Amygdala (tissue), 56 donors: Measurements from ENCODE around the gene NPC1L1.
"Not testable (repeated sequence)": the region's sequence is repeated elsewhere in the genome, so short reads cannot be mapped to it uniquely, and the experiment has no call there.

Experiments used
- DNase-seq, 56 donors: peaks; one replicate each; lab custom pipeline; 2025; lab: John Stamatoyannopoulos, UW

Gene NPC1L1

DNA sequence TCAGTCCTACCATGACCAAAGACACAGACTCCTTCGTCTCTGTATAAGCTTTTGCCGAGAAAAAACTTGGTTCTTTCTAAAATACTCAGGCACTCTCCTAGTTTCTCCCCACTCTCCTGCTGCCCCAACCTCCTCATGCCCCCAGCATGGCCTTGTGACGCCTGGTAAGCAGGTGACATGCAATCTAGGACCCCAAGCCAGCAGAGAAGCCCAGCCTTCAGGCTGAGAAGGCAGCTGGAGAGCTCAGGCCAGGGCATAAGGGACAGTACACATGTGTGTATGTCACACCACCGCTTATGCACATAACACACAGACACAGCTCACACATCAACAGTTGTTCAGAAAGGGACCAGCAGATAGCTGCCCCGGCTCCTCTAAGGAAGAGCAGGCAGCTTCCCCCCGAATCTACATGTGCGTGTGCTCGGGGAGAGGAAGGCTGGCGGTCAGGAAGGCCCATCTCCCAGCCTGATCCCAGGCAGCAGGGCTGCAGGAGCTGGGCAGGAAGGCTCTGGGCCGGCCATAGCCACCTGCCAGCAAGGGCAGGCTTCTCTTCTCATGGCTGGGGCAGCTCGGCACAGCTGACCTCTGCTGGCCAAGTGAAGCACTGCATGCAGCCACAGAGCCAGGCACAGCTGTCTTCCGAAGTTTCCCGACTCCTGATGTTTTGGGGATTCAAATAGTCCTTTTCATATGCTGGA is 24.1 kb upstream of the NPC1L1 start:
- DNase-seq = peak in 48 of 56 donors; percentile 6 to 75 (median 34)

DNA sequence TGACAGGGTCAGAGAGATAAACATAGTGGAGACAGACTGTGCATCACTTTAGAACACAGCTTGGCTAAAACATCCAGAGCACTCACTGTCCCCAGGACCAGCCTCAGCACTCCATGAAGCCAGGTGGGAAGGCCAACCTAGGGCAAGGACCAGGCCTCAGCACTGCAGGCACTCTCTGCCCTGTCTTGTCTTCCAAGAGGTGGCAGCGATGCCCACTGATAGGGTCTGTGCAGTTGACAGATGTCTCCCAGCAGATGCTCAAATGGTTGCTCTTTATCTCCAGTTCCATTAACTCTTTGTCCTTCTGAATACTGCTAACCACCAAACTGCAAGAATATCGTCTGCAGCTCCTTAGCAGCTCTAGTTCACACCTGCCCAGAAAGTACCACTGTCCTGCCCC is 23.5 kb upstream of the NPC1L1 start:
- no peak for DNase-seq

DNA sequence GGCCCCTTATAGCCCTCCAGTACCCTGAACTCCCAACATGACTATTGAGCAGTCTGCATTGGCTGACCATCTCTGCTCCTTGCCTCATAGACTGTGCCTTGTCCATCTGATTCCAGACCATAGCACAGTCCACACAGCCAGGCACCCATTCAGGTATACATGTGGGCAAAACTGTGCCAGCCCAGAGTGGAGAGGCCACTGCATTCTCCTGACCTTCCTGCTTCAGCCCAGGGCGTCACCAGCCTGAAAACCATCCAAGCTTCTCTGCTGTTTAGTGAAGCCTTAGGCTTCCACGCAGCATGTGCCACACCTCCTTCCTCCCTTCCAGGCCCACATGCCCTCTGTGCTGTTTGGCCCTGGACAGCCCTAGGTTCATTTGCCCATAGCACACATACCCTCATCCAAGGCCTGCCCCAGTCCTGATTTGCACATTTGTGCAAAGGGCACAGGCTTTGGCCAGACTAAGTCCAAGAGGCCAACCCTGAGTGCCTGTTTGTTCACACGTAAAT is 22.1 kb upstream of the NPC1L1 start:
- no peak for DNase-seq

DNA sequence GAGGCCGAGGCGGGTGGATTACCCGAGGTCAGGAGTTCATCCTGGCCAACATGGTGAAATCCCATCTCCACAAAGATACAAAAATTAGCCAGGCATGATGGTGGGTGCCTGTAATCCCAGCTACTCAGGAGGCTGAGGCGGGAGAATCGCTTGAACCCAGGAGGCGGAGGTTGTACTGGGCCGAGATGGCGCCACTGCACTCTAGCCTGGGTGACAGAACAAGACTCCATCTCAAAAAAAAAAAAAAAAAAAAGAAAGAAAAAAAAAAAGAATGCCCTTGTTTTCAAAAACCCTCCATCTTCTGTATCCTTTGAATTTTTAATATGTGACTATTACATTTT is 21.5 kb upstream of the NPC1L1 start:
- DNase-seq = not testable (repeated sequence)

DNA sequence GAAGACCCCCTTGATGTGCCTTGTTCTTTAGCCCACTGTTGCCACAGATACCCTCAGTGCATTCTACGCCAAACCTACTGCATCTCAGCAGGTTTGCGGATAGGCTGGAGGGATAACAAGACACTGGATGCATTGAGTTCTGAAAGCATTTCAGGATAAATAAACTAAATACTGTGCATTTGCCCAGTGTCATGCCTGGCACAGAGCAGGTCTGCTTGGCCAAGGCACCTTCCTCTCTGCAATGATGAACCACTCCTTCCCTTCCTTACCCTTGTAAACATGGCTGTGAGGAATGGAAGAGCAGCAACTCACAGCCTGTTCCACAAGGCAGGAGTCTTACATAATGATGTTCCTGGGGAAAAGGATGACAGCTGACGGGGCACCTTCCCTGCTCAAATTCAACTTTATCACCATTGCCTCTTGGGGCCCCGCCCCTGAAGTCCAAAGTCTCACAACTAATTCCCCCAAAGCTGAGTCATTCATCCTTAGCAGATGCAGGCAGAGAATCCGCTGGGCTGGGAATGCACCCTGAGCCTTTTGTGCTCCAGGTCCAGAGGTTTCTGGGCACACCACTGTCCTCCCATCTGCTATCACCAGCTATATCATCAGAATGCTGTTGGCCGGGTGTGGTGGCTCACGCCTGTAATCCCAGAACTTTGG is 21.0 kb upstream of the NPC1L1 start:
- DNase-seq = no peak

DNA sequence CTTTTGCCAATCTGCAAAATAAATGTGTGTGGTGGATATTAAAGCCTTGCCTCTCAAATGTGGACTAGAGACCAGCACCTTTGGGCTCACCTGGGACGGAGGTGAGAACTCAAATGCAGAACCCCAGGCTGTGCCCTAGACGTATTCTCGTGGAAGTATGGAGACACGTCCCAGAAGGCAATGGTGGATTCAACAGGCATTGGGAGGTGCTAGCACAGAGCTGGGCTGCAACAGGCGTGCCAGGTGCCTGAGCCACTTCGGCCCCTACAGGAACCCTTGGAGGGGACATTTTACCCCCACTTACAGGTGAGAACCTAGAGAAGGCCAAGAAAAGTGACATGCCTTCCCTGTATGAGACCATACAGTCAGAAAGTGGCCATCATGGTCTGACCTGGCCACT is 20.4 kb upstream of the NPC1L1 start:
- DNase-seq = no peak

DNA sequence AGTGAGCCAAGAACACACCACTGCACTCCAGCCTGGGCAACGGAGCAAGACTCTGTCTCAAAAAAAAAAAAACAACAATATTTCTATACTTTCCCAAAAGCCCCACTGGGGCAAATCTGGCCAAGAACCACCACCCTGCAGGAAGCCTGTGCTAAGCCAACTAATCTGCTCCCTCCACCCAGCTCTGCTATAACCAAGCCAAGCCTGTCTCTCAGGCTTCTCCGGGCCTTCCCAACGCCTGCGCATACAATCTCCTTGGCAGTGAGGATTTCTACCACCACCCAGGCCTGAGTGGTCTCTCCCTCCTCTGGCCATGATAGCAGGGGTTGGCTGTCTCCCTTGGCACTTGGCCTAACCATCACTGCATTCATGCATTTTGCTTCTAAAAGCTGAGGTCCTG is 18.4 kb upstream of the NPC1L1 start:
- DNase-seq = no peak

DNA sequence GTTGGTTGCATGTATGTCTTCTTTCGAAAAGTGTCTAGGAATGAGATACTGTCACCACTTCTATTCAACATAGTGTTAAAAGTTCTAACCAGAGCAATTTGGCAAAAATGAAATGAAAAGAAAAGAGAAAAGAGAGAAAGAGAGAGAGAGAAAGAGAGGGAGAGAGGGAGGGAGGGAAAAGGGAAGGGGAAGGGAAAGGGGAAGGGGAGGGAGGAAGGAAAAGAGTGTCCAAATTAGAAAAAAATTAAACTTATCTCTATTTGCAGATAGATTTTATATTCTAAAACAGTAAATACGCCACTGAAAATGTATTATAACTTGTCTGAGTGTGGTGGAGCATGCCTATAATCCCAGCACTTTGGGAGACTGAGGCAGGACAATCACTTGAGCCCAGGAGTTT is 16.4 kb upstream of the NPC1L1 start:
- no peak for DNase-seq

DNA sequence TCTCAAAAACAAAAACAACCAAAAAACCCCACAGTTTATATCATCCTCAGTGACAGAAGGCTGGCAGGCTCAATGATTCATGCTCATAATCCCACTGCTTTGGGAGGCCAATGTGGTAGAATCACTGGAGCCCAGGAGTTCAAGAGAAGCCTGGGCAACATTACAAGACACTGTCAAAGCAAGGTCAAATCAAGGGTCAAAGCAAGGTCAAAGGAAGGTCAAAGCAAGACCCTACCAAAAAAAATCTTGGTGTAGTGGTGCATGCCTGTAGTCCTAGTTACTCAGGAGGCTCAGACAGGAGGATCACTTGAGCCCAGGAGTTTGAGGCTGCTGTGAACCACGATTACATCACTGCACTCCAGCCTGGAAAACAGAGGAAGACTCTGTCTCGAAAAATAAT is 14.2 kb upstream of the NPC1L1 start:
- no peak for DNase-seq

DNA sequence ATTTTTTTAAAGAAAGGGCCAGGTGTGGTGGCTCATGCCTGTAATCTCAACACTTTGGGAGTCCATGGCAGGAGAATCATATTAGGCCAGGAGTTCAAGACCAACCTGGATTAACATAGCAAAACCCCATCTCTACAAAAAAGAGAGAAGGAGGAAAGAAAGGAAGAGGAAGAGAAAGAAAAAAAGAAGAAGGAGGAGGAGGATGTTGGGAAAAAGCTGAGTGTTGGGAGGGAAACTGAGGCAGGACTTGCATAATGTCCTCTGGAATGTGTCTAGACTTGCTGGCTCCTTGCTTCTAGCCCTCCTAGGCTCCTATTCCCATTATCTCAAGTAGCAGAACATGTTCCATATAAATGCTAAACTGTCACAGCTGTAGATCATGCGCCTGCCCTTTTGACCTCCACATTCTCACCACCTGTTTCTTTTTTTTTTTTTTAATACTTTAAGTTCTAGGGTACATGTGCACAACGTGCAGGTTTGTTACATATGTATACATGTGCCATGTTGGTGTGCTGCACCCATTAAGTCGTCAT is 11.4 kb upstream of the NPC1L1 start:
- DNase-seq = not testable (repeated sequence)

DNA sequence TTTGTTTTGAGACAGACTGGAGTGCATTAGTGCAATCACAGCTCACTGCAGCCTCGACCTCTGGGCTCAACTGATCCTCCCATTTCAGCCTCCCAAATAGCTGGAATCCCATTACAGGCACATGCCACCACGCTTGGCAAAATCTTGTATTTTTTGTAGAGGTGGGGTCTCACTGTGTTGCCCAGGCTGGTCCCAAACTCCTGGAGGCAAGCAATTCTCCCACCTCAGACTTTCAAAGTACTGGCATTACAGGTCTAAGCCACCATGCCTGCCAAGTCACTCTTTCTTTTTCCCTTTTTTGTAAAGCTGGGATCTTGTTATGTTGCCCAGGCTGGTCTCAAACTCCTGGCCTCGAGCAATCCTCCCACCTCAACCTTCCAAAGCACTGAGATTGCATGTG is 8.3 kb upstream of the NPC1L1 start:
- no peak for DNase-seq

DNA sequence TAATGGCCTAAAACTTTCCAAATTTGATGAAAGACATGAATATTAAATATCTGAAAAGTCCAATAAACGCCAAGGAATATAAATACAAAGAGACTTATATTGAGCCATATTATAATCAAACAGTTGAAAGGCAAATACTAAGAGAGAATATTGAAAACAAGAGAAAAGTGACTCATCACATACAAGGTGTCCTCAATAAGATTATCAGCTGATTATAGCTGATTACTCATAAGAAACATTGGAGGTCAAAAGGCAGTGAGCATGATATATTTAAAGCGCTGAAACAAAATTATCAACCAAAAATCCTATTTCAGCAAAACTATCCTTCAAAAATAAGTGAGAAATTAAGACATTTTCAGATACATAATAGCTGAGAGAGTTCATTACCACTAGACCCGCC is 7.8 kb upstream of the NPC1L1 start:
- DNase-seq = no peak

DNA sequence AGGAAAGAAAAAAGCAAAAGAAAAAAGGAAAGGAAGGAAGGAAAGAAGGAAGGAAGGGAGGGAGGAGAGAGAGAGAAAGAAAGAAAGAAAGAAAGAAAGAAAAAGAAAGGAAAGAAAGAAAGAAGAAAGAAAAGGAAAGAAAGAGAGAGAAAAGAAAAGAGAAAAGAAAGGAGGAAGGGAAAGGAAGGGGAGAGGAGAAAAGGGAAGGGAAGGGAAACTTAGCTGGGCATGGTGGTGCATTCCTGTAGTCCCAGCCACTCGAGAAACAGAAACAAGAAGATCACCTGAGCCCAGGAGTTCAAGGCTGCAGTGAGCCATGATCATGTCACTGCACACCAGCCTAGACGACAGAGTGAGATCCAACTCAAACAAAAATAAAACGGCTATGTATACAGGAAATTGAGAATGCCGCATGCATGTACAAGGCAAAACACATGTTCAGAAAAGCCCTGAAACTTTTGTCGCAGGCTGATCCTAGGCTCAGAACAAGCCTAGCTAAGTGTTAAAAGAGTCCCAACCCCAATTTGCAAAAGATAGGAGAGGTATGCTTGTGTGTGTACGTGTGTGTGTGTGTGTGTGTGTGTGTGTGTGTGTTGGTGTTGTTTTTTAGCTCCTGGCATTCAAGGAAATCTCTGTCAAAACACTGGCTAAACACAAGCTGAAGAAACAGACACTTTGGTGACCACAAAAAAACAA is 6.6 kb upstream of the NPC1L1 start:
- DNase-seq = no peak

DNA sequence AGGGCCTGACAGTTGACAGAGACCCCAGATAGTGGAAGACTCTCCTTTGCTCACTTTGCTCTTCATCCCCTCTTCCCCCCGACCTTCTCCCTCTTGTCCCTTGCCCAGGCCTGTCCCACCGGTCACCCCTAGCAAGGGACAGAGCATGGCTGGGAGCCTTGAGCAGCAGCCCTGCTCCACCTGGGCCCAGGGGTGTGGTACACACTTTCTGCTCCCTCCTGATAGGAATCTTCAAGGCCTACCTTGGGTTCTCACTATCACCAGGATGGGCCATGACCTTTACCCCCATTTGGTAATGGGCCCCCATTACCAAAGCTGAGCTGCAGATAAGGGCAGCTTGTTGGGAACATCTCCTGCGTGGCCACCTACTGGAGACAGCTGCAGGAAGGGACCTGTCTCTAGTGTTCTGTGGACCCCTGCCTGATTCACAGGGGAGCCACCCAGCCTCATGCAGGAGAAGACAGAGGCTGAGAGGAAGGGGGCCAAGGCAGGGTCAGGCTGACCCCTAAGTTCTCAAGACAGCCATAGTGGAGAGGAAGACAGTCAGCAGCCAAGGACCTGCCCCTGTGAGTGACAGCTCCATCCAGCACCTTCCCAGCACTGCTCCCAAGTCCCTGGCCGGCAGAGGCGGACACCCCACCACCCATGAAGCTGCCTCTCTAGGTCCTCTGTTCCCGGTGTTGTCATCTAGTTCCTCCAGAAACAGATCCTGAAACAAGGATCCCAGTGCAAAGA is 913 bp upstream of the NPC1L1 start:
- DNase-seq = no peak

DNA sequence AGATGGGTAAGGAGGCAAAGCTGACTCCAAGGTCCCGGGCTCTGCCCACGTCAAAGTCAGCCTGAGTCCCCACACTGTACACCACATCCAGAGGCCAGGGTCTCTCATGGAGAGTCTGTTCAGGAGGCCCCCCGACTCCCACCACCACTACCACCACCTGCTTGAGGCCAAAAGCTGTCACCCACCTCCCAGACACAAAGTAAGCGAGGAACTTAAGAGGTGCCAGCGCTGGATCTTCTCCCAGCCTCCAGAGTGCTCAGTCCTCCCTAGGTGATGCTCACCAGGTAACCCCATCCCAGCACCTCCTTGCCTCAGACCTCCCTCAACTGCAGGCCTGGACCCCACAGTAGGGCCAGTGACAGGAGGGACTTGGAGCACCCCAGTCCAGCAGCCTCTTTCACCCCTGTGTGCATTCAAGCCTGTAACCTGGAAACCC is 520 bp downstream of the NPC1L1 start:
- no peak for DNase-seq

DNA sequence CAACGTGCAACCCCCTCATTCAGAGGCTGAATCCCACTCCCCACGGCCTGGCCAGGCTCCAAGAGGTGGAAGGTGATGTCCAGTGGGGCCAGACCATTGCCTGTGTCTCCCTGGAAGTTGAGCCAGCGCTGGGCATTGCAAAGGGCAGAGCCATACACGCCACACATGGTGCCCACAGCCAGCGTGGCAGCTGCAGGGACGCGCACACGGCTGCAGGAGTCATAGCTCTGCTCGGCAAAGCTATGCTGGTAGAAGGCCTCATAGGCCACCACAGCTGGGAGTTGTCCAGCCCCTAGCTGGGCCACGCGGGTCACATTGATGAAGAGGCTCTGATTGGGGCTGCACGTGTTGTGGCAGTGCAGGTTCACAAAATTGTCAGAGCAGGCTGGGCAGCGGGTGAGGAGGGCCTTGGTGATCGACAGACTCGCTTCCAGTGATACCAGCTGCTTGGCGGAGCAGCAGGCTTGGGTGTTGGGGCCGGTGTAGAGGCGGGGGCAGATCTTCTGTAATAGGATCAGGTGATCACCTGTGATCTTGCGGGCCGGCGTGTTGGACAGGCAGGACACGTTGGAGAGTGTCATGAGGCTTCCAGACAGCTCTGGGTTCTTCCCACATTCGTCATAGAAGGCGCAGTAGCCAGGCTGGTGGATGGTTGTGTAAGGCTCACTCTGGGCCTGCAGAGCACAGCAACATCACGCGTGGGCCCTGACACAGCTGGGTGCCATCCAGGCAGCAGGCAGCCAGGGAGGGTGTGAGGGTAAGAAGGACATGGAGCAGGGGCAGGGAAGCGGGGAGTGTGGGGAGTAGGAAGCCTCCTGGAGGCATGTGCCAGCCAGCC is 1.2 kb downstream of the NPC1L1 start:
- DNase-seq = no peak

DNA sequence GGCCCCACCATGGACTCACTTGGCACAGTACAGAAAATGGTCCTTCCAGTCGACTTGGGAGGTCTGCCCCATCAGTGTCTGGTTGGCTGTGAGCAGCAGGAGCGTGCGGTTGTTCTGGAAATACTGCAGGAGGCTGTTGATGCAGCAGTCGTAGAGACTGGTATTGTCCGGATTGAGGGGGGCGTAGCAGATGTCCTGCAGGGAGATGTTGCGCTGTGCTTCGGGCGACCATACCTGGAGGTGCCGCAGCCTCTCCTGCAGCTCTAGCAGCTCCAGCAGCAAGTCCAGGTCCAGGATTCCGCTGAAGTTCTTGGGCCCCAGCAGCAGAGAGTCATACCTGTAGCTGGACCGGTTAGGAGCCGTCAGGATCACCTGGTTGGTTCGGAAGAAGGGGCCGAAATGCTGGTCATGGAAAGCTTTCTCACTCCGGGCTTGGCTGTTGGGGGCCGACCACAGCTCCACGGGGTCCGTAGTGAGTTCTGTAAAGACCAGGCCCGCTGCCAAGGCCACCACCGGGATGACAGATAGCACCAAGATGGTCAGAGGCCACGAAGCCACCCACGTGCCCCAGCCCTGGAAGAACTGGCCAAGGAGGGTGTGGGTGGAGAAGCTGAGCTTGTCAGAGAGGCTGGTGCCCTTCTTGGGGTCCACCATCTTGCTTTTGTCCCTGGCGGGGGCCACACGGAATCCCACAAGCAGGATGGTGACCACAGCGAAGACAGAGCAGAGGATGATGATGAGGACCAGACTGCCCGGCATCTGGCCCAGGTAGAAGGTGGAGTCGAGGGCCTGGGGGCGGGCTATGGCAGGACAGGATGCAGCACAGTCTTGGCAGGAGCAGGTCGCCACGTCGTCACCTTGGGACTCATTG is 2.1 kb downstream of the NPC1L1 start:
- no peak for DNase-seq

DNA sequence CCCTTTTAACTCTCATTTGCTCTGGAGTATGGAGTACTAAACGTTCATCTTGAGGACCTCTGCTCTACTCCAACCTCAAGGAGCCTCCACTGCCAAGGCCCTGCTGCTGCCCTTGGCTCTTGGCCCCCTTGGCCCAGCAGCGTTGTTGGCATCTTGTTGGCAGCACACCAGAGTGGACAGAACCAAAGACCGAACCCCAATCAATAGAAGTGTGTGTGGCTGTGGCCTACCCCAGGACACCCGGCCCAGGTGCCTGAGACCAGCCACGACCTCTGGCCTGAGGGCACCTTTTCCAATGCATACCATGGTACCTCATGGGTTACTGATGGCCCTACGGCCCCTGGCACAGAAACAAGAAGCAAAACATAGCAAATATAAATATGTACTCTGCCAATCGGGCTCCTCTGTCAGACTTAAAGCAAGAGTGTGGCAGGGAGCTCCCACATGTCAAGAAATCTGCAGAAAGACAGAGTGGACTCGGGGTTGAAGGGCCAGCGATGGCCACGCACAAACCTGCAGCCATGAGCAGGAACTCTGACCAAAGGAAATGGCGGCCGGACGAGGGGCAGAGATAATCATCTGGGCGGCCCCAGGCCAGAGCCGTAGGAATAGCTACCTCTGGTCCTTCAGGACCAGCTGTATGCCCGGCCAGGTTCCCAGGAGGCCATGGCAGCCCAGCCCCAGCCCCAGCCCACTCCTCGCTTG is 2.9 kb downstream of the NPC1L1 start:
- no peak for DNase-seq
